Measurements from ENCODE around the gene FAR2. TPM values are rescaled to one million over a fixed set of nuclear protein-coding genes. Genes with fewer than 3 reads are reported as not detected.
A peak's percentile ranks its signal among the peaks of the same experiment; 100 is the strongest.

The FAR2 gene
- total and polyA plus RNA-seq, 2 of the 13 experiments (the other 11 are each of a cell fraction or from before 2014, with no cell fraction given) = not detected

- ChIA-PET POLR2A (no interaction called here), CTCF (ENCODE audit: low intra/inter-chr PET ratio, low total read pairs) (no interaction called here)
- H3K4me1 ChIP-seq (ENCODE audit: insufficient read depth, low read length) = no peaks in the 10 kb centered on the region
- no peak for FAIRE-seq
- no peak overlapping the region for H3K4me3 ChIP-seq (replicated peaks in 1 of 3; ENCODE audit: insufficient read depth in 1 of 3, low read depth in 2 of 3, low read length in 3 of 3)
- in situ Hi-C loops (cut with HindIII; ENCODE audit: extremely low pct_ligation_motif_present, low pct_unique_long_range_greater_than_20kb) (no loop called here), intact Hi-C loops (cut with micrococcal nuclease; ENCODE audit: unreplicated experiment) (no loop called here)
- no peak overlapping the region for H2AFZ ChIP-seq (ENCODE audit: low read length)
- no peak overlapping the region for H3K4me2 ChIP-seq (ENCODE audit: low read depth, low read length)
- no peak overlapping the region for H3K27ac ChIP-seq (ENCODE audit: extremely low read length, insufficient read depth, low read length)
- no TSS peak for BruUV-seq (replicated peaks)
- TF ChIP-seq MXD1 (CRISPR knock-in tag; IDR thresholded peaks at IDR 0.05) = no peak
- peak; percentile 87 for TF ChIP-seq ATF7 (IDR thresholded peaks at IDR 0.05)
- TF ChIP-seq ATF7 (CRISPR knock-in tag; IDR thresholded peaks at IDR 0.05) = no peak
- peak; percentile 74 for TF ChIP-seq CREB1 (IDR thresholded peaks at IDR 0.05)
- TF ChIP-seq CREB1 (CRISPR knock-in tag; IDR thresholded peaks at IDR 0.05) = no peak
- ATAC-seq = no peak
- H3K79me2 ChIP-seq (ENCODE audit: insufficient read depth, low read length) = no peaks in the 10 kb centered on the region
- H3K27me3 ChIP-seq (ENCODE audit: control insufficient read depth in 1 of 2, insufficient read depth in 2 of 2, low read length in 2 of 2) = no peaks in the 10 kb centered on the region
- H3K36me3 ChIP-seq (replicated peaks in 1 of 2; ENCODE audit: control insufficient read depth in 1 of 2, insufficient read depth in 2 of 2, low read length in 2 of 2) = no peaks in the 10 kb centered on the region
- no peak overlapping the region for H3K9ac ChIP-seq (ENCODE audit: insufficient read depth, low read depth, low read length)
- no peak for DNase-seq (ENCODE audit: low spot score)
- no peaks in the 10 kb centered on the region for H3K9me3 ChIP-seq (ENCODE audit: low read length)
- 18% methylated on average over 4 of the region's 4 CpGs for WGBS (ENCODE audit: low lambda C conversion rate)
- H4K20me1 ChIP-seq (ENCODE audit: insufficient read depth, low read length) = no peaks in the 10 kb centered on the region
These were observed 18.4 kb downstream of the FAR2 start for GRCh38 chr12:29167445-29167844.

- BruUV-seq (replicated peaks) = no TSS peak
- CTCF ChIA-PET (ENCODE audit: low intra/inter-chr PET ratio, low total read pairs) = no interaction called here
These were observed 18.9 kb downstream of the FAR2 start for GRCh38 chr12:29167988-29168387.

More at GRCh38 chr12:29167988-29168387, 18.9 kb downstream of the FAR2 start:
- Histone ChIP-seq H3K27me3 (ENCODE audit: control insufficient read depth in 1 of 2, insufficient read depth in 2 of 2, low read length in 2 of 2) (no peaks in the 10 kb centered on the region), H4K20me1 (ENCODE audit: insufficient read depth, low read length) (no peaks in the 10 kb centered on the region), H3K36me3 (replicated peaks in 1 of 2; ENCODE audit: control insufficient read depth in 1 of 2, insufficient read depth in 2 of 2, low read length in 2 of 2) (no peaks in the 10 kb centered on the region), H3K9me3 (ENCODE audit: low read length) (no peaks in the 10 kb centered on the region), H3K9ac (ENCODE audit: insufficient read depth, low read depth, low read length) (no peak overlapping the region), H3K79me2 (ENCODE audit: insufficient read depth, low read length) (no peaks in the 10 kb centered on the region), H3K4me1 (ENCODE audit: insufficient read depth, low read length) (no peaks in the 10 kb centered on the region), H2AFZ (ENCODE audit: low read length) (no peak overlapping the region), H3K4me2 (ENCODE audit: low read depth, low read length) (no peak overlapping the region), H3K27ac (ENCODE audit: extremely low read length, insufficient read depth, low read length) (no peak overlapping the region), H3K4me3 (replicated peaks in 1 of 3; ENCODE audit: insufficient read depth in 1 of 3, low read depth in 2 of 3, low read length in 3 of 3) (no peak overlapping the region)
- no peak for TF ChIP-seq PRDM15 (CRISPR knock-in tag; IDR thresholded peaks at IDR 0.05)
- TF ChIP-seq TFAP4 (IDR thresholded peaks at IDR 0.05; ENCODE audit: borderline replicate concordance, low read depth) = 0 out of 2 replicates have a peak, but pooled peaks have one; percentile 32
- TF ChIP-seq SRF (IDR thresholded peaks at IDR 0.05; ENCODE audit: low read depth, low read length) = peak; percentile 78
- no peak for TF ChIP-seq ZNF414 (CRISPR knock-in tag; IDR thresholded peaks at IDR 0.05)
- TF ChIP-seq ZNF121 (CRISPR knock-in tag; IDR thresholded peaks at IDR 0.05) = 0 out of 2 replicates have a peak, but pooled peaks have one; percentile 20
- TF ChIP-seq HNF4A (CRISPR knock-in tag; IDR thresholded peaks at IDR 0.05) = peak; percentile 26; the same call in 1 of the 2 replicates
- in situ Hi-C loops (cut with HindIII; ENCODE audit: extremely low pct_ligation_motif_present, low pct_unique_long_range_greater_than_20kb) = no loop called here
- intact Hi-C loops (cut with micrococcal nuclease; ENCODE audit: unreplicated experiment) = no loop called here
- 4% methylated on average over 6 of the region's 6 CpGs for WGBS (ENCODE audit: low lambda C conversion rate)
- no peak for FAIRE-seq
- POLR2A ChIA-PET = no interaction called here
- peak; percentile 2 for DNase-seq (ENCODE audit: low spot score)
- peak; percentile 46; the same call in 2 of the 3 replicates for ATAC-seq
